K562 (cell line): ENCODE measurements around the gene DCST1. TPM values are rescaled to one million over a fixed set of nuclear protein-coding genes. Genes with fewer than 3 reads are reported as not detected.

Experiments
- BACH1 ChIP-seq: fragments of 200-800 bp; sonication (Bioruptor generic); IDR thresholded peaks from 2 replicates; pipeline ENCODE4 v1.6.1; 2016; ENCODE audit warnings: missing genetic modification characterization, missing compliant biosample characterization
- GATAD2B ChIP-seq: fragments of 450-650 bp; IDR thresholded peaks from 2 replicates; pipeline ENCODE4 v1.6.1; 2017; ENCODE audit warnings: mild to moderate bottlenecking, borderline replicate concordance
- HLTF ChIP-seq: fragments of 450-650 bp; IDR thresholded peaks from 2 replicates; pipeline ENCODE4 v1.6.1; 2016
- MCM5 ChIP-seq: fragments of 450-650 bp; IDR thresholded peaks from 2 replicates; pipeline ENCODE4 v1.6.1; 2016; ENCODE audit warnings: low read depth
- MTF1 ChIP-seq: fragments of 250-450 bp; sonication (Bioruptor Pico); IDR thresholded peaks from 2 replicates; pipeline ENCODE4 v1.9.0; 2021; ENCODE audit warnings: moderate library complexity, mild to moderate bottlenecking, inconsistent platforms, borderline replicate concordance
- PYGO2 ChIP-seq: fragments of 450-650 bp; IDR thresholded peaks from 2 replicates; pipeline ENCODE4 v1.6.1; 2016; ENCODE audit warnings: mild to moderate bottlenecking, missing genetic modification characterization, moderate library complexity, missing compliant biosample characterization
- RFX1 ChIP-seq: fragments of 450-650 bp; IDR thresholded peaks from 2 replicates; pipeline ENCODE4 v1.6.1; 2016; ENCODE audit warnings: mild to moderate bottlenecking, moderate library complexity
- SETDB1 ChIP-seq: IDR thresholded peaks from one replicate; pipeline ENCODE4 v1.6.1; 2012; ENCODE audit warnings: low read length, control low read depth, inconsistent platforms
- ZC3H11A ChIP-seq: IDR thresholded peaks from 2 replicates; pipeline ENCODE4 v1.6.1; 2012; ENCODE audit warnings: low read depth, low read length, improper control_type of control experiment
- ZEB2 ChIP-seq: fragments of 450-650 bp; IDR thresholded peaks from 2 replicates; pipeline ENCODE4 v1.6.1; 2016
- ZNF134 ChIP-seq: fragments of 250-450 bp; sonication (Bioruptor Pico); conservative IDR thresholded peaks from 2 replicates; pipeline ENCODE4 v1.4.0; 2020
- polyA plus RNA-seq, 8 experiments: library from polyadenylated mRNA; depleted of rRNA in 4 of 8; stranded (reverse) in 5 of 8; unstranded in 3 of 8; fragments of >200 nt; fragmentation: Nextera tagmentation in 2 of 8; fragmentation: Illumina TruSeq in 1 of 8; extraction: Ambion mirVana in 2 of 8; extraction: Trizol in 1 of 8; gene quantifications; 2 replicates each; pipeline versions ENCODE4 v1.2.1 to v1.2.3, GENCODE V29; 2011 to 2014; ENCODE audit warnings: inconsistent platforms in 1 of 8, missing spikeins in 1 of 8
- total RNA-seq, 7 experiments: library from RNA; depleted of rRNA in 6 of 7; stranded (reverse); fragments of >200 nt in 6 of 7; fragmentation: Illumina TruSeq in 2 of 7; extraction: Trizol in 2 of 7; gene quantifications; 2 replicates each; pipeline versions ENCODE4 v1.2.1 to v1.2.3, GENCODE V29; 2011 to 2021; ENCODE audit warnings: low replicate concordance in 1 of 7
- TF ChIP-seq, protein P1 (sequence below), 2 experiments: IDR thresholded peaks; 2 replicates each; pipeline ENCODE4 v1.6.1; 2011; ENCODE audit warnings: borderline replicate concordance in 1 of 2, control low read depth in 1 of 2, low read depth in 1 of 2, low read length in 1 of 2, mild to moderate bottlenecking in 1 of 2, mixed read lengths in 1 of 2, moderate library complexity in 1 of 2; ENCODE audit not compliant: insufficient read depth in 1 of 2, insufficient read length in 1 of 2, poor library complexity in 1 of 2, severe bottlenecking in 1 of 2; ENCODE audit errors: extremely low read depth in 1 of 2
- TF ChIP-seq, protein P2 (sequence below): fragments of 450-650 bp; IDR thresholded peaks from 2 replicates; pipeline ENCODE4 v1.6.1; 2017; ENCODE audit warnings: antibody characterized with exemption, mild to moderate bottlenecking
- TF ChIP-seq, protein P3 (sequence below): fragments of 250-450 bp; sonication (Bioruptor Pico); IDR thresholded peaks from 2 replicates; pipeline ENCODE4 v1.5.0; 2021
- TF ChIP-seq, protein P4 (sequence below): fragments of 450-650 bp; IDR thresholded peaks from 2 replicates; pipeline ENCODE4 v1.6.1; 2017; ENCODE audit warnings: antibody characterized with exemption
- TF ChIP-seq, protein P5 (sequence below): fragments of 450-650 bp; formaldehyde crosslinking; IDR thresholded peaks from 2 replicates; pipeline ENCODE4 v1.4.0; 2020; ENCODE audit warnings: mild to moderate bottlenecking, moderate library complexity

DCST1 gene
- total and polyA plus RNA-seq, 9 of the 15 experiments (the other 6 are each of a cell fraction or from before 2014, with no cell fraction given): not detected

DNA sequence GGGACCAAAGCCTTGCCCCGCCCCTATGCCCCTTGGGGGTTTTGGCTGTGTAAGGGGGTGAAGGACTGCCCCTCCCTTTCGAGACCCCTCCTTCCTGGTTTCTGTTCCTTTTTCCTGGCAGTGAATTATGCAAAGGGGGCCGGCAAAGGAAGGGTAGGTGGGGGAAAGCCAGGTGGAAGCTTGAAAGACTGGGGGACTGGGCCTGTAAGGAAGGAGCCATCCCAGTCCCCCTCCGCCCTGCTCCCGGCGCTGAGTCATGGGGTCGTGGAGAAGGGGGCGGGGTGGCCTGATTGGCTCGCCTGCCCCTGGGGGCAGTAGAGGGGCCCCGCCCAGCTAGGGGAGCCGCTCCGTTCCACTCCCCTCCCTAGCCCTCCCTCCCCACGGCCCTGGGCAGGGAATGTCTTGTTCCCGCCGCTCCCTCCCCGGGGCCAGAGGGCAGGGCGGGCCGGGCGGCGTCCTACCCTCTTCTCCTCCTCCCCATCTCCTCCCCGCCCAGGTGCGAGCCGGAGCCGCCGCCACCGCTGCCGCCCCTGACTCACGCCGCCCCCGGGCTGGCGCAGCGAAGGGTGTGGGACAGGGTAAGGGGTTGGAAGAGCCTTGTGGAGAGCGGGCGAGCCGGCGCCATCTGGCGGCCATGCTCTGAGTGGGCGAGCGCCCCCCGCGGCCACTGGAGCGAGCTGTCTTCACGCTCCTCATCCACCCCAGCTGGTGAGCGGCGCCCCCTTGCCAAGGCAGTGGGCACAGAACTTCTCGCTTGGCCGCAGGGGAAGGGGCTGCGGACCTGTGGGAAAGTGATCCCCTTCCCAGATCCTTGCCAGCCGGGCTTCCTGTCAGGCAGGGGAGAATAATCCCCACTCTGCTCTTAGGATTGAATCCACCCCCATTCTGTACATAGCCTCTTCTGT is 16.3 kb upstream of the DCST1 start (continued):
- TF ChIP-seq, protein P1, sequence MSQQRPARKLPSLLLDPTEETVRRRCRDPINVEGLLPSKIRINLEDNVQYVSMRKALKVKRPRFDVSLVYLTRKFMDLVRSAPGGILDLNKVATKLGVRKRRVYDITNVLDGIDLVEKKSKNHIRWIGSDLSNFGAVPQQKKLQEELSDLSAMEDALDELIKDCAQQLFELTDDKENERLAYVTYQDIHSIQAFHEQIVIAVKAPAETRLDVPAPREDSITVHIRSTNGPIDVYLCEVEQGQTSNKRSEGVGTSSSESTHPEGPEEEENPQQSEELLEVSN (IDR thresholded peaks at IDR 0.05; ENCODE audit: borderline replicate concordance in 1 of 2, extremely low read depth in 1 of 2, insufficient read depth in 1 of 2, insufficient read length in 1 of 2, low read depth in 1 of 2, low read length in 1 of 2, poor library complexity in 1 of 2, severe bottlenecking in 1 of 2): peak; percentile 33 to 41
- TF ChIP-seq MTF1 (CRISPR knock-in tag) (no peak), ZEB2 (peak; percentile 95), GATAD2B (no peak; the same call in 1 of the 2 replicates), BACH1 (tag) (no peak), ZC3H11A (no peak), RFX1 (no peak), SETDB1 (no peak), HLTF (0 out of 2 replicates have a peak, but pooled peaks have one; percentile 31), ZNF134 (CRISPR knock-in tag) (no peak), MCM5 (no peak), PYGO2 (tag) (no peak)
- TF ChIP-seq, protein P2, sequence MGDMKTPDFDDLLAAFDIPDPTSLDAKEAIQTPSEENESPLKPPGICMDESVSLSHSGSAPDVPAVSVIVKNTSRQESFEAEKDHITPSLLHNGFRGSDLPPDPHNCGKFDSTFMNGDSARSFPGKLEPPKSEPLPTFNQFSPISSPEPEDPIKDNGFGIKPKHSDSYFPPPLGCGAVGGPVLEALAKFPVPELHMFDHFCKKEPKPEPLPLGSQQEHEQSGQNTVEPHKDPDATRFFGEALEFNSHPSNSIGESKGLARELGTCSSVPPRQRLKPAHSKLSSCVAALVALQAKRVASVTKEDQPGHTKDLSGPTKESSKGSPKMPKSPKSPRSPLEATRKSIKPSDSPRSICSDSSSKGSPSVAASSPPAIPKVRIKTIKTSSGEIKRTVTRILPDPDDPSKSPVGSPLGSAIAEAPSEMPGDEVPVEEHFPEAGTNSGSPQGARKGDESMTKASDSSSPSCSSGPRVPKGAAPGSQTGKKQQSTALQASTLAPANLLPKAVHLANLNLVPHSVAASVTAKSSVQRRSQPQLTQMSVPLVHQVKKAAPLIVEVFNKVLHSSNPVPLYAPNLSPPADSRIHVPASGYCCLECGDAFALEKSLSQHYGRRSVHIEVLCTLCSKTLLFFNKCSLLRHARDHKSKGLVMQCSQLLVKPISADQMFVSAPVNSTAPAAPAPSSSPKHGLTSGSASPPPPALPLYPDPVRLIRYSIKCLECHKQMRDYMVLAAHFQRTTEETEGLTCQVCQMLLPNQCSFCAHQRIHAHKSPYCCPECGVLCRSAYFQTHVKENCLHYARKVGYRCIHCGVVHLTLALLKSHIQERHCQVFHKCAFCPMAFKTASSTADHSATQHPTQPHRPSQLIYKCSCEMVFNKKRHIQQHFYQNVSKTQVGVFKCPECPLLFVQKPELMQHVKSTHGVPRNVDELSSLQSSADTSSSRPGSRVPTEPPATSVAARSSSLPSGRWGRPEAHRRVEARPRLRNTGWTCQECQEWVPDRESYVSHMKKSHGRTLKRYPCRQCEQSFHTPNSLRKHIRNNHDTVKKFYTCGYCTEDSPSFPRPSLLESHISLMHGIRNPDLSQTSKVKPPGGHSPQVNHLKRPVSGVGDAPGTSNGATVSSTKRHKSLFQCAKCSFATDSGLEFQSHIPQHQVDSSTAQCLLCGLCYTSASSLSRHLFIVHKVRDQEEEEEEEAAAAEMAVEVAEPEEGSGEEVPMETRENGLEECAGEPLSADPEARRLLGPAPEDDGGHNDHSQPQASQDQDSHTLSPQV: peak; percentile 92
- TF ChIP-seq, protein P3, sequence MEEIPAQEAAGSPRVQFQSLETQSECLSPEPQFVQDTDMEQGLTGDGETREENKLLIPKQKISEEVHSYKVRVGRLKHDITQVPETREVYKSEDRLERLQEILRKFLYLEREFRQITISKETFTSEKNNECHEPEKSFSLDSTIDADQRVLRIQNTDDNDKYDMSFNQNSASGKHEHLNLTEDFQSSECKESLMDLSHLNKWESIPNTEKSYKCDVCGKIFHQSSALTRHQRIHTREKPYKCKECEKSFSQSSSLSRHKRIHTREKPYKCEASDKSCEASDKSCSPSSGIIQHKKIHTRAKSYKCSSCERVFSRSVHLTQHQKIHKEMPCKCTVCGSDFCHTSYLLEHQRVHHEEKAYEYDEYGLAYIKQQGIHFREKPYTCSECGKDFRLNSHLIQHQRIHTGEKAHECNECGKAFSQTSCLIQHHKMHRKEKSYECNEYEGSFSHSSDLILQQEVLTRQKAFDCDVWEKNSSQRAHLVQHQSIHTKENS: no peak
- TF ChIP-seq, protein P4, sequence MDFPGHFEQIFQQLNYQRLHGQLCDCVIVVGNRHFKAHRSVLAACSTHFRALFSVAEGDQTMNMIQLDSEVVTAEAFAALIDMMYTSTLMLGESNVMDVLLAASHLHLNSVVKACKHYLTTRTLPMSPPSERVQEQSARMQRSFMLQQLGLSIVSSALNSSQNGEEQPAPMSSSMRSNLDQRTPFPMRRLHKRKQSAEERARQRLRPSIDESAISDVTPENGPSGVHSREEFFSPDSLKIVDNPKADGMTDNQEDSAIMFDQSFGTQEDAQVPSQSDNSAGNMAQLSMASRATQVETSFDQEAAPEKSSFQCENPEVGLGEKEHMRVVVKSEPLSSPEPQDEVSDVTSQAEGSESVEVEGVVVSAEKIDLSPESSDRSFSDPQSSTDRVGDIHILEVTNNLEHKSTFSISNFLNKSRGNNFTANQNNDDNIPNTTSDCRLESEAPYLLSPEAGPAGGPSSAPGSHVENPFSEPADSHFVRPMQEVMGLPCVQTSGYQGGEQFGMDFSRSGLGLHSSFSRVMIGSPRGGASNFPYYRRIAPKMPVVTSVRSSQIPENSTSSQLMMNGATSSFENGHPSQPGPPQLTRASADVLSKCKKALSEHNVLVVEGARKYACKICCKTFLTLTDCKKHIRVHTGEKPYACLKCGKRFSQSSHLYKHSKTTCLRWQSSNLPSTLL: no peak
- TF ChIP-seq, protein P5, sequence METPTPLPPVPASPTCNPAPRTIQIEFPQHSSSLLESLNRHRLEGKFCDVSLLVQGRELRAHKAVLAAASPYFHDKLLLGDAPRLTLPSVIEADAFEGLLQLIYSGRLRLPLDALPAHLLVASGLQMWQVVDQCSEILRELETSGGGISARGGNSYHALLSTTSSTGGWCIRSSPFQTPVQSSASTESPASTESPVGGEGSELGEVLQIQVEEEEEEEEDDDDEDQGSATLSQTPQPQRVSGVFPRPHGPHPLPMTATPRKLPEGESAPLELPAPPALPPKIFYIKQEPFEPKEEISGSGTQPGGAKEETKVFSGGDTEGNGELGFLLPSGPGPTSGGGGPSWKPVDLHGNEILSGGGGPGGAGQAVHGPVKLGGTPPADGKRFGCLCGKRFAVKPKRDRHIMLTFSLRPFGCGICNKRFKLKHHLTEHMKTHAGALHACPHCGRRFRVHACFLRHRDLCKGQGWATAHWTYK (CRISPR knock-in tag): peak; percentile 72; the same call in 1 of the 2 replicates
